Measurements from ENCODE around the gene RTN1. TPM values are rescaled to one million over a fixed set of nuclear protein-coding genes. Genes with fewer than 3 reads are reported as not detected.

The RTN1 gene
- total RNA-seq, 6 experiments from 2014 or later: 0.37 to 1.9 (median 0.53) TPM

GRCh38 chr14:59755409-59756135 lies 115.0 kb downstream of the RTN1 start:
- DNase-seq: no peak
- Histone ChIP-seq H3K27ac (no peak overlapping the region), H3K4me1 (no peaks in the 10 kb centered on the region), H3K36me3 (no peaks in the 10 kb centered on the region), H3K9me3 (no peaks in the 10 kb centered on the region), H3K27me3 (no peaks in the 10 kb centered on the region), H3K4me3 (no peak overlapping the region)
- 32% methylated on average over 1 of the region's 1 CpG for WGBS (ENCODE audit: insufficient coverage, low coverage, low lambda C conversion rate, missing lambda C conversion rate)
- no peak for ATAC-seq
- intact Hi-C loops (cut with DNase I): no loop called here
- TF ChIP-seq CTCF (IDR thresholded peaks at IDR 0.05): no peak
- no peak for TF ChIP-seq POLR2A (IDR thresholded peaks at IDR 0.05)

DNA sequence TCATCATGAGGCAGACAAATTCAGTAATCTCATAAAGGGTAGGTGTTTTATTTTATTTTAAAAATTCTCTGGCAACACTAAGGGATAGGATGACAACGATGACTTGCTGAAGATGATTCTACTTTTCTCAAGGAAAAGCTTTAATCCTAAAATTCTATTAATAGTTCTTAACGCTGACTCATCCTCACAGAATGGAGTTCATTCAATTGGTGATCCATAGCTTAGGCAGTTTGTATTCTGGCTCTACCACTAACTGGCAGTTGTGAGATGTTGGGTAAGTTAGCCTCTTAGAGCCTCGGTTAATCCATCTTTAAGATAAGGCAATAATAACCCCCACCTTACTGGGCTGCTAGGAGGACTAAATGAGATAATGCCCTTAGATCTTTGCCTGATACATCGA lies 116.3 kb downstream of the RTN1 start:
- H3K27ac ChIP-seq: no peak overlapping the region
- intact Hi-C loops (cut with DNase I): no loop called here
- TF ChIP-seq CTCF (IDR thresholded peaks at IDR 0.05) (no peak), POLR2A (IDR thresholded peaks at IDR 0.05) (no peak)
- H3K4me1 ChIP-seq: no peaks in the 10 kb centered on the region
- 64% methylated on average over 4 of the region's 4 CpGs for WGBS (ENCODE audit: insufficient coverage, low coverage, low lambda C conversion rate, missing lambda C conversion rate)
- no peak overlapping the region for H3K4me3 ChIP-seq
- ATAC-seq (no peak), DNase-seq (no peak)
- H3K9me3 ChIP-seq: no peaks in the 10 kb centered on the region
- H3K36me3 ChIP-seq: no peaks in the 10 kb centered on the region
- H3K27me3 ChIP-seq: no peaks in the 10 kb centered on the region

DNA sequence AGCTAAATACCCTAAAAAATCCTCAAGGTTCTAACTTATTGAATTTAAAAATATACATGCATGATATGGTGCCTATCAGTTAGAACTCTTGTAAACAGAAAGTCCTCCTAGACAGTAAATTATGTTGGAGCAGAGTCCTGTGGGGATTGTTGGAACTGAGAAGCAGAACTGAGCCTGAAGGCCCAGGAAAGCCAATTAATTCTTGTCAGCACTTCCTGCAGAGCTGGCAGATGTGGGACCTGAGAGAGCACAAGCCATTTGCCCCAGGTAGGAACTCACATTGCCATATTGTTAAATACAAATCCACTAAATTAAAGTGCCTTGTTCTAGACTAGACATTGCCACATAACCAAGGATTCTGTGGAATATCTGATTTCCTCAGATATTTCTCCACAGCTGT lies 117.1 kb downstream of the RTN1 start:
- TF ChIP-seq POLR2A (IDR thresholded peaks at IDR 0.05) (no peak), CTCF (IDR thresholded peaks at IDR 0.05) (no peak)
- H3K36me3 ChIP-seq: no peaks in the 10 kb centered on the region
- H3K9me3 ChIP-seq: no peaks in the 10 kb centered on the region
- no peaks in the 10 kb centered on the region for H3K4me1 ChIP-seq
- ATAC-seq: no peak
- DNase-seq: no peak
- intact Hi-C loops (cut with DNase I): no loop called here
- no peak overlapping the region for H3K27ac ChIP-seq
- no peaks in the 10 kb centered on the region for H3K27me3 ChIP-seq
- no peak overlapping the region for H3K4me3 ChIP-seq

DNA sequence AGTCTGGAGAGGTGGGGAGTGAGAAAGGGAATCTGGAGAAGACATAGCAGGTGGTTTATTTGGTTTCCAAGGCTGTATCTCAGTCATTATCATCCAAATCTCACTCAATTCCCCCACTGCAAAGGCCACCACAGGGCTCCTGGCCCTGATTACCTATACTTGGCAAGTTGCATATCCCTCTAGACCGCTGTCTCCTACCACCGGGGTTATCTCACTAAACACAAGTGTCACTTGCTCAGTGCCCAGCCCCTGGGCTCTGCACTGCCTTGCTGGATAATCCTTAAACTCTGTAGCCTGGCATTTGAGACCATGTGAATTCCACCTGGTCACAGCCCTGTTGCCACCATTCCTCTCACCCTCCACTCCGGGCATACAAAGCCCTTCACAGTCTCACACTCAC lies 119.0 kb downstream of the RTN1 start:
- Histone ChIP-seq H3K4me1 (no peaks in the 10 kb centered on the region), H3K4me3 (no peak overlapping the region), H3K27me3 (no peaks in the 10 kb centered on the region), H3K9me3 (no peaks in the 10 kb centered on the region), H3K36me3 (no peaks in the 10 kb centered on the region), H3K27ac (no peak overlapping the region)
- TF ChIP-seq POLR2A (IDR thresholded peaks at IDR 0.05) (no peak), CTCF (IDR thresholded peaks at IDR 0.05) (no peak)
- ATAC-seq (no peak), DNase-seq (no peak)
- whole genome bisulfite sequencing (ENCODE audit: insufficient coverage, low coverage, low lambda C conversion rate, missing lambda C conversion rate): 81% methylated on average over 3 of the region's 3 CpGs
- intact Hi-C loops (cut with DNase I): no loop called here

DNA sequence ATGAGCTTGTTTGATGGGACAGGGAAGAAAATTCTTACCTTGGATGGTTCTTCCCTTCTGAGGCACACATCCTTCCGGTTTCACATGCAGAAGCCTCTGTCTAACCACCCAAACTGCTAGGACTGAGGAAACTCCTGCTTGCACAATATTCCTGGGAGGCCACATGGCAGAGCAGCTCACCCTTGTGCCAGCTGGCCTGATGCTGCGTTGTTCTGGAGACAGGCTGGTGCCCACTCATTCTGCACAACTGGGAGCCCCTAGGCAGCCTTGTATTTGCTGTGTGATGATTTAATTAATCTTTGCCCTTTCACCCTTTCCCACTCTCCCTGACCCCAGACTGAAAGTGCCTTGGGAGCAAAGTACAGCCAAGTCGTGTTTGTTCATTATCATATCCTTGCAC lies 130.8 kb downstream of the RTN1 start:
- Histone ChIP-seq H3K27me3 (no peaks in the 10 kb centered on the region), H3K9me3 (no peaks in the 10 kb centered on the region), H3K4me1 (no peaks in the 10 kb centered on the region), H3K36me3 (no peaks in the 10 kb centered on the region), H3K4me3 (no peak overlapping the region), H3K27ac (no peak overlapping the region)
- TF ChIP-seq POLR2A (IDR thresholded peaks at IDR 0.05): no peak
- no peak for TF ChIP-seq CTCF (IDR thresholded peaks at IDR 0.05)
- intact Hi-C loops (cut with DNase I): no loop called here
- WGBS (ENCODE audit: insufficient coverage, low coverage, low lambda C conversion rate, missing lambda C conversion rate): 36% methylated on average over 1 of the region's 3 CpGs
- ATAC-seq (peak; percentile 84 to 98 (median 90)), DNase-seq (peak; percentile 59 to 64 (median 64))
